Right lobe of liver (tissue), 6 donors: ENCODE results near the gene PKD2. TPM values are rescaled to one million over a fixed set of nuclear protein-coding genes. Genes with fewer than 3 reads are reported as not detected.
A peak's percentile ranks its signal among the peaks of the same experiment; 100 is the strongest.
"Not testable (repeated sequence)": the region's sequence is repeated elsewhere in the genome, so short reads cannot be mapped to it uniquely, and the experiment has no call there.

ENCODE experiments used
- ATAC-seq, 4 donors: fragments of 200-7000 bp; cut with Tn5 transposase; one replicate each; pipeline ENCODE4 v1.9.1; 2020; ENCODE audit warnings: mild to moderate bottlenecking in 4 of 4, moderate library complexity in 4 of 4
- DNase-seq, 3 donors: peaks; one replicate each; pipeline ENCODE4 v3.0.0-alpha.2; 2020
- H3K27ac ChIP-seq, 3 donors: fragments of 200-600 bp; one replicate each; pipeline ENCODE4 v1.8.0; 2022
- H3K27me3 ChIP-seq, 2 donors: fragments of 200-600 bp; one replicate each; pipeline ENCODE4 v1.8.0; 2022
- H3K36me3 ChIP-seq, 4 donors: fragments of 200-600 bp; sonication (generic) in 1 of 4; one replicate each; pipeline versions ENCODE4 v1.5.1 to v1.8.0; 2017 to 2022; ENCODE audit warnings: control low read depth in 1 of 4
- H3K4me1 ChIP-seq, 4 donors: fragments of 200-600 bp; sonication (generic) in 1 of 4; one replicate each; pipeline versions ENCODE4 v1.5.1 to v1.8.0; 2017 to 2022; ENCODE audit warnings: control low read depth in 1 of 4
- H3K4me3 ChIP-seq, 3 donors: fragments of 200-600 bp; one replicate each; pipeline ENCODE4 v1.8.0; 2022
- H3K9me3 ChIP-seq, 4 donors: fragments of 200-600 bp; sonication (generic) in 1 of 4; one replicate each; pipeline versions ENCODE4 v1.5.1 to v1.8.0; 2017 to 2022; ENCODE audit warnings: control low read depth in 1 of 4
- POLR2A ChIP-seq: fragments of 450-650 bp; IDR thresholded peaks from one replicate; pipeline ENCODE4 v1.6.1; 2017; ENCODE audit warnings: antibody characterized with exemption, mild to moderate bottlenecking
- WGBS: methylation state at CpG from one replicate; pipeline ENCODE4 v1.1.6; 2018; ENCODE audit warnings: low coverage, low lambda C conversion rate; ENCODE audit not compliant: insufficient coverage; ENCODE audit errors: missing lambda C conversion rate; 5-methylcytosine and 5-hydroxymethylcytosine counted together
- intact Hi-C, 2 donors: fragments of 100-400 bp; cut with DNase I; formaldehyde crosslinking; loops; one replicate each; pipeline versions ENCODE4 v1.11.2 to v1.14.1; 2022
- total RNA-seq, 6 experiments: library from RNA; depleted of rRNA in 2 of 6; stranded (reverse); fragments of >200 nt in 2 of 6; fragmentation: NEBNext Ultra II Directional in 3 of 6; extraction: Animal tissue kit (Norgen Biotek cat#: 25700) in 3 of 6; gene quantifications; one replicate each; pipeline versions ENCODE4 v1.1.0 to v1.2.4, GENCODE V29; 2016 to 2023
- TF ChIP-seq, protein P1 (sequence below), 4 donors: fragments of 200-600 bp in 3 of 4; fragments of 450-650 bp in 1 of 4; IDR thresholded peaks; one replicate each; pipeline versions ENCODE4 v1.5.1 to v1.8.0; 2016 to 2022; ENCODE audit warnings: antibody characterized with exemption in 4 of 4, mild to moderate bottlenecking in 2 of 4
- donor health status: DM: no; HTN: yes; CAD: no.
- donor health status: DM: no; HTN: no; CAD: no.
- donor health status: DM: no; HTN: no; CAD: no.
- donor health status: DM: no; HTN: yes; CAD: no.
- donor health status: DM: no; HTN: yes; CAD: no.

The PKD2 gene
- total RNA-seq, 6 experiments from 2014 or later, result 5.5 to 9.0 (median 6.7) TPM

DNA sequence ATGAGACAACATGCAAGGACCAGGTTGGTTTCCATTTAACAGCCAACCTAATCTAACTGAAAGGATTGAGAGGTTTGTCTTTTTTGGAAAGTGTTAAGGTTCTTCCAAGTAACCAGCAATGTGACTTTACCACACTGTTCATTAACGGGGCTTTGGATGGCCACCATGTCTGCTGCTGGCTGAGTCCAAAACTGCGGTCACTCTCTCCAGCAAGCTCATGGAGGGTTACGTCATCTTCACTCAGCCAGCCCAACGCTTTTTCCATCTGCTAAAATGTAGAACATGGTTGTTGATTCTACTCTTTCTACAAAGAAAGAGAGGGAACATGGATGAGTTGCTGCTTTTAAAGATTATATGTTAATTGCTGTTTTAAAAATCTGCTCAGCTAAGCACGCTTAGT lies 11.0 kb downstream of the PKD2 start:
- intact Hi-C loops, result no loop called here
- no peak for DNase-seq
- H3K4me3 ChIP-seq, result no peak overlapping the region
- WGBS, result 68% methylated on average over 2 of the region's 5 CpGs
- no peaks in the 10 kb centered on the region for H3K9me3 ChIP-seq
- H3K27ac ChIP-seq, result peak overlapping the region in 2 of 3 donors; percentile 15 to 62
- no peak for ATAC-seq
- H3K27me3 ChIP-seq, result no peaks in the 10 kb centered on the region
- TF ChIP-seq POLR2A, result no peak
- TF ChIP-seq, protein P1, sequence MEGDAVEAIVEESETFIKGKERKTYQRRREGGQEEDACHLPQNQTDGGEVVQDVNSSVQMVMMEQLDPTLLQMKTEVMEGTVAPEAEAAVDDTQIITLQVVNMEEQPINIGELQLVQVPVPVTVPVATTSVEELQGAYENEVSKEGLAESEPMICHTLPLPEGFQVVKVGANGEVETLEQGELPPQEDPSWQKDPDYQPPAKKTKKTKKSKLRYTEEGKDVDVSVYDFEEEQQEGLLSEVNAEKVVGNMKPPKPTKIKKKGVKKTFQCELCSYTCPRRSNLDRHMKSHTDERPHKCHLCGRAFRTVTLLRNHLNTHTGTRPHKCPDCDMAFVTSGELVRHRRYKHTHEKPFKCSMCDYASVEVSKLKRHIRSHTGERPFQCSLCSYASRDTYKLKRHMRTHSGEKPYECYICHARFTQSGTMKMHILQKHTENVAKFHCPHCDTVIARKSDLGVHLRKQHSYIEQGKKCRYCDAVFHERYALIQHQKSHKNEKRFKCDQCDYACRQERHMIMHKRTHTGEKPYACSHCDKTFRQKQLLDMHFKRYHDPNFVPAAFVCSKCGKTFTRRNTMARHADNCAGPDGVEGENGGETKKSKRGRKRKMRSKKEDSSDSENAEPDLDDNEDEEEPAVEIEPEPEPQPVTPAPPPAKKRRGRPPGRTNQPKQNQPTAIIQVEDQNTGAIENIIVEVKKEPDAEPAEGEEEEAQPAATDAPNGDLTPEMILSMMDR (IDR thresholded peaks at IDR 0.05), result no peak
- no peaks in the 10 kb centered on the region for H3K36me3 ChIP-seq
- no peaks in the 10 kb centered on the region for H3K4me1 ChIP-seq

DNA sequence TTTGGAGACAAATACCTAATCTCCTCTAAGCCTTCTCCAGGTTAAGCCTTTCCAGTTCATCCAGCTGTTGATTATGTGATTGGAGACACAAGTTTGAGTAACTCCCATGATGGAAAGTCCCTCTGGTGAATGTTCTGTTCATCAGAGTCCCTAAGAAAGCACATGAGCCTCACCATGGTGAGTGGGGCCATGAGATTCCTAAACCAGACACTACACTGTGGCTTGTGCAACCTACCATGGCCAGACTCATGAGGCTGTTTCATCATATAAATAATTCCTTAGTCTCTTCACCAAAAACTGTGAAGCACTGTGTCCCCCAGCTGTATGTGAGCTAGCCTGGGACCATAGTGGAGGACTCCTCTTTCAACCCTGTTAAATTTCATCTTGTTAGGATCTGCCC lies 14.4 kb downstream of the PKD2 start:
- no peaks in the 10 kb centered on the region for H3K27me3 ChIP-seq
- H3K4me3 ChIP-seq, result no peak overlapping the region
- intact Hi-C loops, result no loop called here
- no peak for ATAC-seq
- H3K4me1 ChIP-seq, result no peaks in the 10 kb centered on the region
- H3K9me3 ChIP-seq, result no peaks in the 10 kb centered on the region
- no peaks in the 10 kb centered on the region for H3K36me3 ChIP-seq
- DNase-seq, result no peak
- no peak for TF ChIP-seq POLR2A
- TF ChIP-seq, protein P1 (IDR thresholded peaks at IDR 0.05), result no peak
- no peak overlapping the region for H3K27ac ChIP-seq

DNA sequence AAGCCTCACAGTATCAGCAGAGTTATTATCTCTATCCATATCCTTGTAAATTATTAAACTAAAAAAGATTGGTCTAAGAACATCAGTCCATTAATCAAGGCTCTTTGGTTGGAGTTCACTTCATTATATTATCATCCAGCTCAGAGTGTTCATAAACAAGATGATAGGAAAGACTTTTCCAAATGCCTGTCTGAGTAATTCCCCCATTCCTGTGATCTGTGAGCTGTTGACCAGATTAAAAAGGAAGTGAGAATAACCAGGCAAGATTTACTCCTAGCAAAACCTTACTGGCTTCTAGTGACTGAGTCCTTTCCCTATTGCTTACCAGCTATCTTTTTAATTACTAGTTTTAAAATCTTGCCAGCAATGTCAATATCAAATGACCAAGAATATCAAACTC lies 14.9 kb downstream of the PKD2 start:
- Histone ChIP-seq H3K9me3 (no peaks in the 10 kb centered on the region), H3K27me3 (no peaks in the 10 kb centered on the region), H3K4me1 (no peaks in the 10 kb centered on the region), H3K36me3 (no peaks in the 10 kb centered on the region), H3K27ac (no peak overlapping the region), H3K4me3 (no peak overlapping the region)
- no peak for ATAC-seq
- no peak for DNase-seq
- TF ChIP-seq, protein P1 (IDR thresholded peaks at IDR 0.05), result no peak
- TF ChIP-seq POLR2A, result no peak
- intact Hi-C loops, result no loop called here

DNA sequence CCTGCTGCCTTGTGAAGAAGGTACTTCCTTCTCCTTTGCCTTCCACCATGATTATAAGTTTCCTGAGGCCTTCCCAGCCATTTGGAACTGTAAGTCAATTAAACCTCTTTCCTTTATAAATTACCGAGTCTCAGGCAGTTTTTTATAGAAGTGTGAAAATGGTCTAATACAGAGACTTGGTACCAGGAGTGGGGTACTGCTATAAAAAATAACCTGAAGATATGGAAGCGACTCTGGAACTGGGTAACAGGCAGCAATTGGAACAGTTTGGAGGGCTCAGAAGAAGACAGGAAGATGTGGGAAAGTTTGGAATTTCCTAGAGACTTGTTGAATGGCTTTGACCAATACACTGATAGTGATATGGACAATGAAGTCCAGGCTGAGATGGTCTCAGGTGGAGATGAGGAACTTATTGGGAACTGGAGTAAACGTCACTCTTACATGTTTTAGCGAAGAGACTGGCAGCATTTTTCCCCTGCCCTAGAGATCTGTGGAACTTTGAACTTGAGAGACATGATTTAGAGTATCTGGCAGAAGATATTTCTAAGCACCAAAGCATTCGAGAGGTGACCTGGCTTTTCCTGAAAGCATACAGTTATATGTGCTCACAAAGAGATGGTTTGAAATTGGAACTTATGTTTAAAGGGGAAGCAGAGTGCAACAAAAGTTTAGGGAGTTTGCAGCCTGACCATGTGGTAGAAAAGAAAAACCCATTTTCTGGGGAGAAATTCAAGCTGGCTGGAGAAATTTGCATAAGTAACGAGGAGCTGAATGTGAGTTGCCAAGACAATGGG lies 18.6 kb downstream of the PKD2 start:
- H3K9me3 ChIP-seq, H3K4me3 ChIP-seq, H3K4me1 ChIP-seq, H3K27ac ChIP-seq, DNase-seq, H3K36me3 ChIP-seq, intact Hi-C loops, ATAC-seq, H3K27me3 ChIP-seq: not testable (repeated sequence)
- WGBS, result 94% methylated on average over 6 of the region's 6 CpGs

DNA sequence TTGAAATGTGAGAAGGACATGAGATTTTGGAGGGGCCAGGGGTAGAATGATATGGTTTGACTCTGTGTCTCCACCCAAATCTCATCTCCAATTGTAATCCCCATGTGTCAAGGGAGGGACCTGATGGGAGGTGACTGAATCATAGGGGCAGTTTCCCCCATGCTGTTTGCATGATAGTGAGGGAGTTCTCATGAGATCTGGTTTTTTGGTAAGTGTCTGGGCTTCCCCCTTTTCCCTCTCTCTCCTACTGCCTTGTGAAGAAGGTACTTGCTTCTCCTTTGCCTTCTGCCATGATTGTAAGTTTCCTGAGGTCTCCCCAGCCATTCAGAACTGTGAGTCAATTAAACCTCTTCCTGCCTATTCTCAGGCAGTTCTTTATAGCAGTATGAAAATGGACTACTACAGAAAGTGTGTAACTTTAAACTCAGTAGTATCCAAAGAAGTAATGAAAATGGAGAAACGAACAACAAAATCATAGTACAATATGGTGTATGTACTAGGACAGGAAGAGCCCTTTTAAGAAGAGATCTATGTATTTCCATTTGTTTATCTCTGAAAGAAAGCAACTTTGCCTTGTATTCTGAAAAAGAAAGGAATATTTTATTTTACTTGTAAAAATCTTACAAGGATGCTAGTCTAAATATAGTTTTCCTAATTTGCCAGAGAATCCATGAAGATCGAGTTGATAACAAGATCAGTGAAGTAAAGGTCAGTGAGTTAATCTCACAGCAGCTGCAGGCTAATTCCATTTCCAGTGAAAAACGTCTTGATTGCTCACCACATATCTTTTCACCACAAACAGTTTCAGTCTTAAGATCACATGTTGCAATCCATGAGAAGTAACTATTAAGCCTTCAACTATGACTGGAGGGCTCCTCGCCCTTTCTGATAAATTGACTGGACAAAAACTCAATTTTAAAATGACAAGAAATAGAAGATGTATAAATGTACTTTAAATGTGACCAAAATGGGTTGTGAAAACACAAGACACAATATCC lies 20.5 kb downstream of the PKD2 start:
- Histone ChIP-seq H3K4me3 (no peak overlapping the region), H3K4me1 (no peaks in the 10 kb centered on the region), H3K36me3 (no peaks in the 10 kb centered on the region), H3K27me3 (no peaks in the 10 kb centered on the region), H3K27ac (no peak overlapping the region), H3K9me3 (no peaks in the 10 kb centered on the region)
- no peak for TF ChIP-seq POLR2A
- TF ChIP-seq, protein P1 (IDR thresholded peaks at IDR 0.05), result no peak
- intact Hi-C loops, result no loop called here
- ATAC-seq (no peak), DNase-seq (no peak)
- WGBS, result 58% methylated on average over 4 of the region's 4 CpGs
